Measurements from ENCODE around the gene PYGM. TPM values are rescaled to one million over a fixed set of nuclear protein-coding genes. Genes with fewer than 3 reads are reported as not detected.

Gene PYGM
- total RNA-seq, 1 experiment from 2014 or later: 6.6 TPM

DNA sequence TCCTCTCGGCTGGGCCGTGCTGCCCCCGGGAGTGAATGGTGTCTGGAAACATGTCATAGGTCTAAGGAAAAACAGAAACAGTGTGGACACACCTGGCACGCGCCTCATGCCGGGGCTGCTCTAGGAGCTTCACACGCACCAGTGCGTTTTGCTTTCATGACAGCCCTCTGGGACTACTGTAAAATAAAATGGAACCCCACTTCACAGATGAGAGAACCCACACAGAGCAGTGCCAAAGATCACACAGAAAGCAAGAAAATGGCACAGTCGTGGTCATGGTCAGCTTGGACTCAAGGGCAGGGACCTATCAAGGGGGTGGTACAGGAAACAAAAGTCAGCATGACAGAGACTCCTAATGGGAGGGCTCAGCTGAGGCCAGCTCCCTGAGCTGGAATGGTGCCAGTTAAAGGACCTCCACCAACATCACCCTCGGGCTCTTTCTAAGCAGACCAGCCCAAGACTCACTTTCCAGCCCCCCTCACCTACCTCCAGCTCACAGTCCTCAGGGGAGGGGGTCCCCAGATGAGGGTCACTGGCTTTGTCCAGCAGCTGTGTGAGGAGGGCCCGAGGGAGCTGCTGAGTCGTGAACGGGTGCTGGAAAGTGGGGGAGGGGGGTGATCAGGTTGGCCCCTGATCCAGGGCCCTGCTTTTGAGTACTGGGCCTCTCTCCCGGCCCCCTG is 40.0 kb upstream of the PYGM start (continued):
- TF ChIP-seq, protein P1, sequence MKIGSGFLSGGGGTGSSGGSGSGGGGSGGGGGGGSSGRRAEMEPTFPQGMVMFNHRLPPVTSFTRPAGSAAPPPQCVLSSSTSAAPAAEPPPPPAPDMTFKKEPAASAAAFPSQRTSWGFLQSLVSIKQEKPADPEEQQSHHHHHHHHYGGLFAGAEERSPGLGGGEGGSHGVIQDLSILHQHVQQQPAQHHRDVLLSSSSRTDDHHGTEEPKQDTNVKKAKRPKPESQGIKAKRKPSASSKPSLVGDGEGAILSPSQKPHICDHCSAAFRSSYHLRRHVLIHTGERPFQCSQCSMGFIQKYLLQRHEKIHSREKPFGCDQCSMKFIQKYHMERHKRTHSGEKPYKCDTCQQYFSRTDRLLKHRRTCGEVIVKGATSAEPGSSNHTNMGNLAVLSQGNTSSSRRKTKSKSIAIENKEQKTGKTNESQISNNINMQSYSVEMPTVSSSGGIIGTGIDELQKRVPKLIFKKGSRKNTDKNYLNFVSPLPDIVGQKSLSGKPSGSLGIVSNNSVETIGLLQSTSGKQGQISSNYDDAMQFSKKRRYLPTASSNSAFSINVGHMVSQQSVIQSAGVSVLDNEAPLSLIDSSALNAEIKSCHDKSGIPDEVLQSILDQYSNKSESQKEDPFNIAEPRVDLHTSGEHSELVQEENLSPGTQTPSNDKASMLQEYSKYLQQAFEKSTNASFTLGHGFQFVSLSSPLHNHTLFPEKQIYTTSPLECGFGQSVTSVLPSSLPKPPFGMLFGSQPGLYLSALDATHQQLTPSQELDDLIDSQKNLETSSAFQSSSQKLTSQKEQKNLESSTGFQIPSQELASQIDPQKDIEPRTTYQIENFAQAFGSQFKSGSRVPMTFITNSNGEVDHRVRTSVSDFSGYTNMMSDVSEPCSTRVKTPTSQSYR (CRISPR knock-in tag; IDR thresholded peaks at IDR 0.05): no peak
- no peak for TF ChIP-seq ESRRA (CRISPR knock-in tag; IDR thresholded peaks at IDR 0.05; ENCODE audit: borderline replicate concordance)
- TF ChIP-seq TEAD4 (CRISPR knock-in tag; IDR thresholded peaks at IDR 0.05): no peak
- TF ChIP-seq TCF7 (CRISPR knock-in tag; IDR thresholded peaks at IDR 0.05; ENCODE audit: low read depth): no peak

DNA sequence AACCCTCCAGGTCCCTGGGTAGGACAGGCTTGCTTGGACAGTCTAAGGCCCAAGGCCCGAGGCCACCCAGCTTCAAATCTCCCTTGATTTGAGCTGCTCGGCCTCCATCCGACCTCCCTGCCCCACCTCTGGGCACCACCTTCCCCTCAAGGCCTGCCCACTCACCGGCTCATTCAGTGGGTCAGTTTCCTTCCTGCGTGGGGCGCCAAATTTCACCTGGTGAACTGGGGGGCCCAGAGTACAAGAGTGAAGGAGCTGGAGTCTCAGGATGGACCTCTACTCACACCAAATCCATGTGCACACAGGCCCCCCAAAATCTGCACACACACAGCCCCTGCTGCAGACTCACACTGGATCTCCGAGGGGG is 39.5 kb upstream of the PYGM start:
- Mint-ChIP-seq H3K36me3 (no peaks in the 10 kb centered on the region), H3K4me3 (no peak overlapping the region), H3K27me3 (ENCODE audit: low read depth) (no peaks in the 10 kb centered on the region), H3K4me1 (peaks cover 9% of the 10 kb centered on the region), H3K9me3 (no peaks in the 10 kb centered on the region), H3K27ac (no peak overlapping the region)
- POLR2A ChIA-PET: interaction anchor here (0.6 kb wide), 1 partner anchor 1233 kb away, joined by 5 read pairs; no protein-coding TSS in a partner anchor
- no peak for DNase-seq (ENCODE audit: low spot score)
- CTCF ChIA-PET: interaction anchor here (1.3 to 2.5 kb wide), 5 partner anchors 11 to 89 kb away, joined by 4 to 13 read pairs (median 4); partner anchors contain the start of genes MEN1 and SF1
- ATAC-seq: no peak
- TF ChIP-seq, protein P2, sequence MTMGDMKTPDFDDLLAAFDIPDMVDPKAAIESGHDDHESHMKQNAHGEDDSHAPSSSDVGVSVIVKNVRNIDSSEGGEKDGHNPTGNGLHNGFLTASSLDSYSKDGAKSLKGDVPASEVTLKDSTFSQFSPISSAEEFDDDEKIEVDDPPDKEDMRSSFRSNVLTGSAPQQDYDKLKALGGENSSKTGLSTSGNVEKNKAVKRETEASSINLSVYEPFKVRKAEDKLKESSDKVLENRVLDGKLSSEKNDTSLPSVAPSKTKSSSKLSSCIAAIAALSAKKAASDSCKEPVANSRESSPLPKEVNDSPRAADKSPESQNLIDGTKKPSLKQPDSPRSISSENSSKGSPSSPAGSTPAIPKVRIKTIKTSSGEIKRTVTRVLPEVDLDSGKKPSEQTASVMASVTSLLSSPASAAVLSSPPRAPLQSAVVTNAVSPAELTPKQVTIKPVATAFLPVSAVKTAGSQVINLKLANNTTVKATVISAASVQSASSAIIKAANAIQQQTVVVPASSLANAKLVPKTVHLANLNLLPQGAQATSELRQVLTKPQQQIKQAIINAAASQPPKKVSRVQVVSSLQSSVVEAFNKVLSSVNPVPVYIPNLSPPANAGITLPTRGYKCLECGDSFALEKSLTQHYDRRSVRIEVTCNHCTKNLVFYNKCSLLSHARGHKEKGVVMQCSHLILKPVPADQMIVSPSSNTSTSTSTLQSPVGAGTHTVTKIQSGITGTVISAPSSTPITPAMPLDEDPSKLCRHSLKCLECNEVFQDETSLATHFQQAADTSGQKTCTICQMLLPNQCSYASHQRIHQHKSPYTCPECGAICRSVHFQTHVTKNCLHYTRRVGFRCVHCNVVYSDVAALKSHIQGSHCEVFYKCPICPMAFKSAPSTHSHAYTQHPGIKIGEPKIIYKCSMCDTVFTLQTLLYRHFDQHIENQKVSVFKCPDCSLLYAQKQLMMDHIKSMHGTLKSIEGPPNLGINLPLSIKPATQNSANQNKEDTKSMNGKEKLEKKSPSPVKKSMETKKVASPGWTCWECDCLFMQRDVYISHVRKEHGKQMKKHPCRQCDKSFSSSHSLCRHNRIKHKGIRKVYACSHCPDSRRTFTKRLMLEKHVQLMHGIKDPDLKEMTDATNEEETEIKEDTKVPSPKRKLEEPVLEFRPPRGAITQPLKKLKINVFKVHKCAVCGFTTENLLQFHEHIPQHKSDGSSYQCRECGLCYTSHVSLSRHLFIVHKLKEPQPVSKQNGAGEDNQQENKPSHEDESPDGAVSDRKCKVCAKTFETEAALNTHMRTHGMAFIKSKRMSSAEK (CRISPR knock-in tag; IDR thresholded peaks at IDR 0.05; ENCODE audit: borderline replicate concordance): no peak
- TF ChIP-seq, protein P3, sequence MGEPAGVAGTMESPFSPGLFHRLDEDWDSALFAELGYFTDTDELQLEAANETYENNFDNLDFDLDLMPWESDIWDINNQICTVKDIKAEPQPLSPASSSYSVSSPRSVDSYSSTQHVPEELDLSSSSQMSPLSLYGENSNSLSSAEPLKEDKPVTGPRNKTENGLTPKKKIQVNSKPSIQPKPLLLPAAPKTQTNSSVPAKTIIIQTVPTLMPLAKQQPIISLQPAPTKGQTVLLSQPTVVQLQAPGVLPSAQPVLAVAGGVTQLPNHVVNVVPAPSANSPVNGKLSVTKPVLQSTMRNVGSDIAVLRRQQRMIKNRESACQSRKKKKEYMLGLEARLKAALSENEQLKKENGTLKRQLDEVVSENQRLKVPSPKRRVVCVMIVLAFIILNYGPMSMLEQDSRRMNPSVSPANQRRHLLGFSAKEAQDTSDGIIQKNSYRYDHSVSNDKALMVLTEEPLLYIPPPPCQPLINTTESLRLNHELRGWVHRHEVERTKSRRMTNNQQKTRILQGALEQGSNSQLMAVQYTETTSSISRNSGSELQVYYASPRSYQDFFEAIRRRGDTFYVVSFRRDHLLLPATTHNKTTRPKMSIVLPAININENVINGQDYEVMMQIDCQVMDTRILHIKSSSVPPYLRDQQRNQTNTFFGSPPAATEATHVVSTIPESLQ (CRISPR knock-in tag; IDR thresholded peaks at IDR 0.05): no peak
- TF ChIP-seq, protein P4, sequence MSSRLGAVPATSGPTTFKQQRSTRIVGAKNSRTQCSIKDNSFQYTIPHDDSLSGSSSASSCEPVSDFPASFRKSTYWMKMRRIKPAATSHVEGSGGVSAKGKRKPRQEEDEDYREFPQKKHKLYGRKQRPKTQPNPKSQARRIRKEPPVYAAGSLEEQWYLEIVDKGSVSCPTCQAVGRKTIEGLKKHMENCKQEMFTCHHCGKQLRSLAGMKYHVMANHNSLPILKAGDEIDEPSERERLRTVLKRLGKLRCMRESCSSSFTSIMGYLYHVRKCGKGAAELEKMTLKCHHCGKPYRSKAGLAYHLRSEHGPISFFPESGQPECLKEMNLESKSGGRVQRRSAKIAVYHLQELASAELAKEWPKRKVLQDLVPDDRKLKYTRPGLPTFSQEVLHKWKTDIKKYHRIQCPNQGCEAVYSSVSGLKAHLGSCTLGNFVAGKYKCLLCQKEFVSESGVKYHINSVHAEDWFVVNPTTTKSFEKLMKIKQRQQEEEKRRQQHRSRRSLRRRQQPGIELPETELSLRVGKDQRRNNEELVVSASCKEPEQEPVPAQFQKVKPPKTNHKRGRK (CRISPR knock-in tag; IDR thresholded peaks at IDR 0.05; ENCODE audit: borderline replicate concordance): no peak
- TF ChIP-seq, protein P5, sequence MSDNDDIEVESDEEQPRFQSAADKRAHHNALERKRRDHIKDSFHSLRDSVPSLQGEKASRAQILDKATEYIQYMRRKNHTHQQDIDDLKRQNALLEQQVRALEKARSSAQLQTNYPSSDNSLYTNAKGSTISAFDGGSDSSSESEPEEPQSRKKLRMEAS (CRISPR knock-in tag; IDR thresholded peaks at IDR 0.05): no peak
- TF ChIP-seq, protein P6, sequence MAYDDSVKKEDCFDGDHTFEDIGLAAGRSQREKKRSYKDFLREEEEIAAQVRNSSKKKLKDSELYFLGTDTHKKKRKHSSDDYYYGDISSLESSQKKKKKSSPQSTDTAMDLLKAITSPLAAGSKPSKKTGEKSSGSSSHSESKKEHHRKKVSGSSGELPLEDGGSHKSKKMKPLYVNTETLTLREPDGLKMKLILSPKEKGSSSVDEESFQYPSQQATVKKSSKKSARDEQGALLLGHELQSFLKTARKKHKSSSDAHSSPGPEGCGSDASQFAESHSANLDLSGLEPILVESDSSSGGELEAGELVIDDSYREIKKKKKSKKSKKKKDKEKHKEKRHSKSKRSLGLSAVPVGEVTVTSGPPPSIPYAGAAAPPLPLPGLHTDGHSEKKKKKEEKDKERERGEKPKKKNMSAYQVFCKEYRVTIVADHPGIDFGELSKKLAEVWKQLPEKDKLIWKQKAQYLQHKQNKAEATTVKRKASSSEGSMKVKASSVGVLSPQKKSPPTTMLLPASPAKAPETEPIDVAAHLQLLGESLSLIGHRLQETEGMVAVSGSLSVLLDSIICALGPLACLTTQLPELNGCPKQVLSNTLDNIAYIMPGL (CRISPR knock-in tag; IDR thresholded peaks at IDR 0.05): no peak
- TF ChIP-seq GRHL2 (CRISPR knock-in tag; IDR thresholded peaks at IDR 0.05; ENCODE audit: insufficient replicate concordance, severe bottlenecking) (no peak), ZNF232 (CRISPR knock-in tag; IDR thresholded peaks at IDR 0.05) (no peak)
- TF ChIP-seq, protein P7, sequence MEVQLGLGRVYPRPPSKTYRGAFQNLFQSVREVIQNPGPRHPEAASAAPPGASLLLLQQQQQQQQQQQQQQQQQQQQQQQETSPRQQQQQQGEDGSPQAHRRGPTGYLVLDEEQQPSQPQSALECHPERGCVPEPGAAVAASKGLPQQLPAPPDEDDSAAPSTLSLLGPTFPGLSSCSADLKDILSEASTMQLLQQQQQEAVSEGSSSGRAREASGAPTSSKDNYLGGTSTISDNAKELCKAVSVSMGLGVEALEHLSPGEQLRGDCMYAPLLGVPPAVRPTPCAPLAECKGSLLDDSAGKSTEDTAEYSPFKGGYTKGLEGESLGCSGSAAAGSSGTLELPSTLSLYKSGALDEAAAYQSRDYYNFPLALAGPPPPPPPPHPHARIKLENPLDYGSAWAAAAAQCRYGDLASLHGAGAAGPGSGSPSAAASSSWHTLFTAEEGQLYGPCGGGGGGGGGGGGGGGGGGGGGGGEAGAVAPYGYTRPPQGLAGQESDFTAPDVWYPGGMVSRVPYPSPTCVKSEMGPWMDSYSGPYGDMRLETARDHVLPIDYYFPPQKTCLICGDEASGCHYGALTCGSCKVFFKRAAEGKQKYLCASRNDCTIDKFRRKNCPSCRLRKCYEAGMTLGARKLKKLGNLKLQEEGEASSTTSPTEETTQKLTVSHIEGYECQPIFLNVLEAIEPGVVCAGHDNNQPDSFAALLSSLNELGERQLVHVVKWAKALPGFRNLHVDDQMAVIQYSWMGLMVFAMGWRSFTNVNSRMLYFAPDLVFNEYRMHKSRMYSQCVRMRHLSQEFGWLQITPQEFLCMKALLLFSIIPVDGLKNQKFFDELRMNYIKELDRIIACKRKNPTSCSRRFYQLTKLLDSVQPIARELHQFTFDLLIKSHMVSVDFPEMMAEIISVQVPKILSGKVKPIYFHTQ (CRISPR knock-in tag; IDR thresholded peaks at IDR 0.05): no peak
- TF ChIP-seq, protein P8, sequence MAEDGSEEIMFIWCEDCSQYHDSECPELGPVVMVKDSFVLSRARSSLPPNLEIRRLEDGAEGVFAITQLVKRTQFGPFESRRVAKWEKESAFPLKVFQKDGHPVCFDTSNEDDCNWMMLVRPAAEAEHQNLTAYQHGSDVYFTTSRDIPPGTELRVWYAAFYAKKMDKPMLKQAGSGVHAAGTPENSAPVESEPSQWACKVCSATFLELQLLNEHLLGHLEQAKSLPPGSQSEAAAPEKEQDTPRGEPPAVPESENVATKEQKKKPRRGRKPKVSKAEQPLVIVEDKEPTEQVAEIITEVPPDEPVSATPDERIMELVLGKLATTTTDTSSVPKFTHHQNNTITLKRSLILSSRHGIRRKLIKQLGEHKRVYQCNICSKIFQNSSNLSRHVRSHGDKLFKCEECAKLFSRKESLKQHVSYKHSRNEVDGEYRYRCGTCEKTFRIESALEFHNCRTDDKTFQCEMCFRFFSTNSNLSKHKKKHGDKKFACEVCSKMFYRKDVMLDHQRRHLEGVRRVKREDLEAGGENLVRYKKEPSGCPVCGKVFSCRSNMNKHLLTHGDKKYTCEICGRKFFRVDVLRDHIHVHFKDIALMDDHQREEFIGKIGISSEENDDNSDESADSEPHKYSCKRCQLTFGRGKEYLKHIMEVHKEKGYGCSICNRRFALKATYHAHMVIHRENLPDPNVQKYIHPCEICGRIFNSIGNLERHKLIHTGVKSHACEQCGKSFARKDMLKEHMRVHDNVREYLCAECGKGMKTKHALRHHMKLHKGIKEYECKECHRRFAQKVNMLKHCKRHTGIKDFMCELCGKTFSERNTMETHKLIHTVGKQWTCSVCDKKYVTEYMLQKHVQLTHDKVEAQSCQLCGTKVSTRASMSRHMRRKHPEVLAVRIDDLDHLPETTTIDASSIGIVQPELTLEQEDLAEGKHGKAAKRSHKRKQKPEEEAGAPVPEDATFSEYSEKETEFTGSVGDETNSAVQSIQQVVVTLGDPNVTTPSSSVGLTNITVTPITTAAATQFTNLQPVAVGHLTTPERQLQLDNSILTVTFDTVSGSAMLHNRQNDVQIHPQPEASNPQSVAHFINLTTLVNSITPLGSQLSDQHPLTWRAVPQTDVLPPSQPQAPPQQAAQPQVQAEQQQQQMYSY (CRISPR knock-in tag; IDR thresholded peaks at IDR 0.05): no peak
